Activated CD8-positive, alpha-beta memory T cell treated with anti-CD3 and anti-CD28 coated beads for 24 hours (primary cell): ENCODE measurements around the gene NTMT1.
"Not testable (repeated sequence)": the region's sequence is repeated elsewhere in the genome, so short reads cannot be mapped to it uniquely, and the experiment has no call there.

Experiments used
- DNase-seq: peaks from one replicate; pipeline ENCODE4 v3.0.0-alpha.2; 2020

The NTMT1 gene, protein sequence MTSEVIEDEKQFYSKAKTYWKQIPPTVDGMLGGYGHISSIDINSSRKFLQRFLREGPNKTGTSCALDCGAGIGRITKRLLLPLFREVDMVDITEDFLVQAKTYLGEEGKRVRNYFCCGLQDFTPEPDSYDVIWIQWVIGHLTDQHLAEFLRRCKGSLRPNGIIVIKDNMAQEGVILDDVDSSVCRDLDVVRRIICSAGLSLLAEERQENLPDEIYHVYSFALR

DNA sequence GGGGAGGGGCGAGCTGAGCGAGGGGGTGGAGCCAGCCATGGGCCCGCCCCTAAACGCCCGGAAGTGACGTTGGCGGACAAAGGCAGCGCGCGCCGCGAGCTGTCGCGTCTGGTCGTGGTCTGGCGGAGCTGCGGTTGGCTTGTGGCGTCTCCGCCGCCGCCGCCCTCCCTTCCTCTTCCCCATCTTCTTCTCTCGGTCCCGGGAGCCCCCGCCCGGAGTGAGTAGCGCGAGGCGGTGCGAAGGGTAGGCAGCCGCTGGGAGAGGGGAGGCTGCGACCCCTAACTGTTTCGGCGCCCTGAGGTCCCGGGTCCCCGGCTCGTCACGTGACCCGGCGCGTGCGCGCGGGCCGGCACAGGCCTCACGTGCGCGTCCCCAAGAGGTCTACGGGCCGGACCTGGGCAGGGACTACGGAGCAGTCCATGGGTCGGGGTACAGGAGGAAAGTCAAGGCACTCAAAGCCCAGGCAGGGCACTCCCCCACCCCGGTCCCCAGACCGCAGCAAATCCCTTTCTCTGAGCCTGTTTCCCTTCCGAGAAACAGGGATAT is at the start of gene NTMT1:
TSS of gene NTMT1 (plus strand) at position 85 of the 546 bp plus-strand sequence. CDS start 6,541 bp downstream, outside the sequence.
- DNase-seq: peak; percentile 98

DNA sequence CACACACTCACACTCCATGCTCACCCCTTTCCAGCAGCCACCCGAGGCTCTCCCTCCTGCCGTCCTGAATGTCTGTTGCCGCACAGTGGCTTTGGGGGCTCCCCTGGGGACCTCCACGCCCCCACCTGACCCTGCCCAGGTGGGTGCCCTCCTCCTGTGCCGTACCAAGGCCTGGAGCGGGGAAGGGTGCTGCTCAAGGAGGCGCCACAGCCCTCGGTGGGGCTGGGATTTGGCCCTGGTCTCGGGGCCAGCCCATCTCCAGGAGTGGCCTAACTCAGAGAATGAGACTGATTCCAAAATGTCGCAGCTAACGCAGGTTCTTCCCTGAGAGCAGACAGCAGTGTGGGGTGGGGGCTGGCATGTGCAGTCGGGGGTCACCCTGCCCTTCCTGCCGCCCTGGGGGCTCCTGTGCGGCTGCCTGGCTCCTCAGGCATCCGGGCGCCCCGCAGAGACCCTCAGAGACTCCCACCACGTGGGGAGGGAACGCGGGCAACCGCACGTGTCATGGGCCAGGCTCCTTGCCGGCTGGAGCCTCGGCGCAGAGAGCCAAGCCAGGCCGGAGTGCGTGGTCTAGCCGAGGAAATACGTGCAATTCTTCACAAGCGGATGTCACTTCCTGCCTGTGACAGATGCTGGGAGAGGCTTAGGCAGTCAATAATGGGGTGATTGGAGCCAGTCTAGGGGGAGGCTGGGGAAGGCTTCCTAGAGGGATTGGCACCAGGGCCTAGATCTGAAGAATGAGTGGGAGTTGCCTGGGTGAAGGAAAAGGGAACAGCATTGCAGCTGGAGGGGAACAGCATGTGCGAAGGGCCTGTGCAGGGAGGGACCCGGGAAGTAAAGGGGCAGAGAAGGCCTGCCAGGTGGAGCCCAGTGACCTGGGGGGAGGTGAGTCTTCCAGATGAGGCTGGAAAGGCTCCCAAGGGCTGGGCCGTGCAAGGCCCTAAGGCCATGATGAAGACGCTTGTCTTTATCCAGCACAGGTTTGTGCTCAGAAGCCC is 49.1 kb upstream of the NTMT1 start:
- no peak for DNase-seq

DNA sequence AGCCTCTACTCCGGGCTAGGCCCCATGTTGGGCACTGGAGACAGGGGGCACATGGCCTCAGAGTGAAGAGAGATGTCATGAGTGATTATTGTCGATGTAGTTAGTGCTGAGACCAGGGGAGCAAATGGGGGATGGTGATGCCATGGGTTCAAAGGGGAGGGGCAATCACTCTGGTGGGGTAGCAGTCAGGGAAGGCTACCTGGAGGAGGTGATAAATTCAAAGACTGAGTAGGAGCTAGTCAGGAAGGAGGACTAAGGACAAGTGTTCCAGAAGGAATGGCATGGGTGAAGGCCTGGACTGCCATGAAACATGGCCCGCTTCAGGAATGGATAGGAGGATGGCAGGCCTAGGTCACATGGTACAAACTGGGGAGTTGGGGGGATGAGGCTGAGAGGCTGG is 46.7 kb upstream of the NTMT1 start:
- DNase-seq: no peak

DNA sequence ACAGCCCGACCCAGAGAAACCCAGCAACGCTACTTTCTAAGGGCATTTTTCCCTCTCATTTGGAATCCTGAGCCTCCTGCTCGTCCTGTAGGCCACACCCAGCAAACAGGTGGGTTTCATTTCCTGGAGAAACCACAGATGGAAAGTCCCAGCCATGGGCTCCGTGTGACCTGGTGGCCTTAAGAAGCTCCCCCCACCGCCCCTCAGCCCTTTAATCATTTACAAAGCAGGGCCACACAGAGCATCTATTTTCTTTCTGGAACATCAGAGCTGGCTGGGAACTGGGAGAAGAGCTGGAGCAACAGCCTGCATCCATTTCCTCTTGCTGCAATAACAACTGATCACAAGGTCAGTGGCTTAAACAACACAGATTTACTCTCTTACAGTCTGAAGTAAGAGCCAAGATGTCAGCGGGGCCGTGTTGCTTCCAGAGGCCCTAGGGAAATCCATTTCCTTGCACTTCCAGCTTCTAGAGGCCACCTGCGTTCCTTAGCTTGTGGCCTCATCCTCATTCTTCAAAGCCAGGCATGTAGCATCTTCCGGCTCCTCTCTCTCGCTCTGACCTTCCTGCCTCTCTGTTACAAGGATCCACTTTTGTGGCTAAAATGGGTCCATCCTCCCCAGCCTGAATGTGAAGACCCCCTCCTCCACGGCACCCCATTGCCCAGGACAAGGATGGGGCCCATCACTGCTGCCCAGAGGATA is 45.6 kb upstream of the NTMT1 start:
- no peak for DNase-seq

DNA sequence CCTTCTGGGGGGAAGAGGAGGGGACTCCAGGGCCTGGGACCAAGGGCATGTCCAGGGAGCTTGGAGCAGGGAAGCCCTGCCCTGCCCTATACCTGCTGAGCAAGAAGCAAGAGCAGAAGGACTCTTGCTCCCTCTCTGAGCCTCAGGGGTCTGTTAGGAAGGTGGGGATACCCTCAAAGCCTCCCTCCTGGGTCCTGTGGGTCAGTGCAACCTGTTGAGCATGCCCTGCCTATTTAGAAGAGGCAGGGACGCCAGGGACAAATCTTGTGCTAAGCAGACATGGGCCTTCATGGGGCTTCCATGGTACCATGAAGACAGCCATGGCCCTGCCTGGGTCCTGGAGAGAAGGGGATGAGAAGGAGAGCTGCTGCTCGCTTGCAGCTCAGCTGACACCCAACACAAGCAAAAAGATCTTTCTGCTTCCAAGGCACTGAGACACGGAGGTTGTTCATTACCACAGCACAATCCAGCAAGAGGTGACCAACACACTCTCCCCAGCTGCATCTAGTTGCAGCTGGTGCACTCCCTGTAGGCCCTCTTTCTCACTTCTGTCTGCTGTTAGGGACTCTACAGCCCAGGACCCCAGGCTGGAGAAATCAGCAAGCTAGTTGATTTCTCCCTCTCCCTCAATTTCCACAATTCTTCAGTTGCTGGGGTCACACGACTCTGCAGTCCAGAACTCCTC is 44.3 kb upstream of the NTMT1 start:
- DNase-seq: no peak

DNA sequence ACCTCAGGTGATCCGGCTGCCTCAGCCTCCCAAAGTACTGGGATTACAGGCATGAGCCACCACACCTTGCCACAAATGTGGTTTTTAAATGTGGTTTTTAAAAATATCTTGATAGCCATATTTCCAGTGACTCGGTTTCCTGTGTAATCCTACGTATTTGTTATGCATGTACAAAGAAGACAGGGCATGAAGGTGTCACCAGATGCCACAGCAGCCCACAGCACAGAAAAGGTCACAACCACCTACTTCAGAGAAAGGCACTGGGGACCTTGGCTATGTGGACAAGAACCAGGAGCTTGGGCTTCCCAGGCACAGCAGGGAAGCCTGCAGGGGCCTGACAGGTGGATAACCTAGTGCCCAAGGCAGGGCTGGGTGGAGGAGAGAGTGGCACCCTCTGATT is 43.1 kb upstream of the NTMT1 start:
- DNase-seq: no peak

DNA sequence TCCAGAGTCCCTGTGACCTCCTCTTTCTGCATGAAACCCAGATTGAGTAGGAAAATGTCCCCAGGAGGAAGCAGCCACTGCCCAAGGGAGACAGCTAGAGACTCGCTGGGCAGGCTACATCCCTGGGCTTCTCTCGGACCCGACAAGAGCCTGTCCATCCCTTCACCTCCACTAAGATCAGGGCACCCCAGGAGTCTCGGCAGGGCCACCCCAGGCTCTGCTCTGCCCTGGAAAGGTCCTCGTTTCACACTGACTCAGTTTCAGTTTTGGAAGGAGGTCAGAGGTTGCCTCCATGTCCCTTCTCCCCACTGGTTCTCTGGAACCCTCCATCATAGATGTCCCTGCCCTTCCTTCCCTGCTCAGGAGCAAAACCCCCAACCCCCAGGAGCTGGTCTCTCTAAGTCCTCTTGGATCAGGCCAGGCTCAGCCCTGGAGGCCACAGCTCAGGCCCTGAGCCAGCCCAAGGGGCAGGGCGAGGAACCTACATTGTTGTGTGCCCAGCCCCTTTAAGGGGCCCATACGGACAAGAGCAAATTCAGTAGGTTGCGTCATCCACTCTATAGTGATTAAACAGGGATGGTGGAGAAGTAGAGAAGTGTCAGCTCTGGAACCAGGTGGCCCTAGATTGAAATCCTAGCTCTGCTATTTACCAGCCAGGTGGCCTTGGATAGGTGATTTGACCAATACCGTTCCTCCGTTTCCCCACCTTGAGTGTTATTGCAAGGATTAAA is 42.5 kb upstream of the NTMT1 start:
- DNase-seq: no peak

DNA sequence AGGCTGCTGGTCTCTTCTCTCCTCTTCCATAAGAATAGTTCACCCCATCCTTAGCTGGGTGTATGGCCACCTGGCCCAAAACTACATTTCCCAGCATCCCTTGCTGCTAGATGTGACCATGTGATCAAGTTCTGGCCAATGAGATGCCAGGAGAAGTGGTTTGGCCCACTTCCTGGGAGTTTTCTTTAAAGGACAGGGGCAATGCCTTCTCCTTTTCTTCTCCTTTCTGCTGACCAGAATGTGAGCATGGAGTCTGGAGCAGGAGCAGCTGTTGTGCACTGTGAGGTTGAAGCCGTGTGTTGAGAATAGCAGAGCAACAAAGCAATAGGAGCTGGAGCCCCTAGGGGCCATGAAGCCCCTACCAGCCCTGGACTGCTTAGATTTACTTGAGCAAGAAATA is 41.8 kb upstream of the NTMT1 start:
- peak; percentile 81 for DNase-seq

DNA sequence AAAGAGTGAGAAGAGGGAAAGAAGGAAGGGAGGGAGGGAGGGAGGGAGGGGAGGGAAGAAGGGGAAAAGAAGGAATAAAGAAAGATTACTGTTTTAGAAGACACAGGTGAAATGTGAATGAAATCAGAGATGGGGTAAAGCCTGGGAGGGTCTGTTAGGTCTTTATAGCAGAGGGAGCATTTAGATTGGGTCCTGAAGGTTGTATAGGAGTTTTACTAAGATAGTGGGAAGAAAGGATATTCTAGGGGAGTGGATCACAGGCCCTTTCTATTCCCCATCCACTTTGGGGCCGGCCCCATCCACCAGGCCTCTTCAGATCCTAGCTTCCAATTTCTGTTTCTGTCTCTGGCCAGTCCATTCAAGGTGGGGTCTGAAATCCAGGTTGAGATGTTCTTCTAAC is 40.6 kb upstream of the NTMT1 start:
- no peak for DNase-seq

DNA sequence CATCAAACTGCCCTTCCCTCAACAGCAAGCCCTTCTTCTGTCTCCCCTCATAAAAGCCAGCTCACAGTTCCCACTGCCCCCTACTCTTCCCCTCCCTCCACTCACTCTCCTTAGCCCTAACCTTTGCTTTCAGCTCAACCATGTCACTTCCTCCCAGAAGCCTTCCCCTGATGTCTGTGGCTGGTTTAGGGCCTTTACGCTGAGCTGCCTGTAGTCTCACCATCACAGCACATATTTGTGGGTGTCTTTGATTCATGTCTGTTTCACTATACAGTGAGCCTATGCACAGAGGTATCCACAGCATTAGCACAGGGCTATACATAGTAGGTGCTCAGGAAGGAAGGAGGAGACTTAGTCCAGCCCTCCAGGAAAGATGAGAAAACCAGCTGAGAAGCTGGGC is 39.7 kb upstream of the NTMT1 start:
- no peak for DNase-seq

DNA sequence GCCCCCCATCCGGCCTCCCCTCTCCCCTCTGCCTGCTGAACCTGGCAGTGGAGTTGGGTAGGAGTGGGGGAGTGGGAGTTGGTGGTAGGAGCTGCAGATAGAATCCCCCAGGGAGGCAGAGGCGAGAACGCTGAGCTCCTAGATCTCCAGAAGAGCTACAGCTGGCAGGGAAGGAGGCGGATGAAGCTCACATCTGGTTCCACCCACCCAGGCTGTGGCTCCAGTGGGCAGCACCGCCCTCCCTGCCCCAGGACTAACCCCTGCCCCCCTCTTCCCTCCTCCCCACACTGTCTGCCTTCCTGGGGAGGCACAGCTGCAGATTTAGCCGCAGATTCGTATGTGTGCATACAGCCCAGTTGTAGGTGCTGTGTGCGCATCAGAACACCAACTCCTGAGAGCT is 39.3 kb upstream of the NTMT1 start:
- no peak for DNase-seq

DNA sequence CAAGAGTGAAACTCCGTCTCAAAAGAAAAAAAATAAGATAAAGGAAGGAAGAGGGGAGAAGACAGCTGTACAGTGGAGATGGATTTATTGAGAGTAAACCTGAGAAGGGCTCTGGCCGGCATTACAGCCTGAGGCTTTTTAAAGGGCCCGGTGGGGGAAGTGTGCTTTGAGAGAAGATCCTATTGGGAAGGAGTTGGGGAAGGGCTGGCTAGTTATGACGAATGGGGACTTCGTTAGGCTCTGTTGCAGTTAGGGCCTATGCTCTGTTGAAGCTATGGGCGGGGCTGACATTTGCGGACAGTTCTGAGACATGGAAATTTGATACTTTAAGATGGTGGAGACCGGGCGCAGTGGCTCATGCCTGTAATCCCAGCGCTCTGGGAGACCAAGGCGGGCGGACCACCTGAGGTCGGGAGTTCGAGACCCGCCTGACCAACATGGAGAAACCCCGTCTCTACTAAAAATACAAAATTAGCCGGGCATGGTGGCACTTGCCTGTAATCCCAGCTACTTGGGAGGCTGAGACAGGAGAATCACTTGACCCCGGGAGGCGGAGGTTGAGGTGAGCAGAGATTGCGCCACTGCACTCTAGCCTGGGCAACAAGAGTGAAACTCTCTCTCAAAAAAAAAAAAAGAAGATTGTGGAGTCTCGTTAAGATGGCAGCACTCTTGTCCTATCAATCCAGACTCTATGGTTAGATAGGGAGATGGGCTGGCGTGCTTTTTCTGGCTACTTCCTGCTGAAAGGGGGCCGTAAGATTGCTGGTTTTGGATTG is 38.3 kb upstream of the NTMT1 start:
- DNase-seq: no peak

DNA sequence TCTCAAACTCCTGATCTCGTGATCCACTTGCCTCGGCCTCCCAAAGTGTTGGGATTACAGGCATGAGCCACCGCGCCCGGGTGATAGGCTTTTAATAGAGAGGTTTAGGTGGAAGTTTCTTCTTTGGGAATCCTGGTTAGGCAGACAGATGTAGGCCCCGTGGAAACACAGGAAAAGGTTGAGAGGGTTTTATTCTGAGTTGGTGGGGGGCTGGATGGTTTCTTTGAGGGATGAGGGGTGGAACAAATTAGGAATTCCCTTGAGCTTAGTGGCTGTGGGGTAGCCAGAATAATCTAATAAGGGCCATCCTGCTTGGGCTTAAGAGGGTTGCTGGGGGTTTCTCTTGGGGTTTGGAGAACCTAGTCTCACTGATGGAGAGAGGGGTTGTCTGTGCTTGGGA is 35.5 kb upstream of the NTMT1 start:
- no peak for DNase-seq

DNA sequence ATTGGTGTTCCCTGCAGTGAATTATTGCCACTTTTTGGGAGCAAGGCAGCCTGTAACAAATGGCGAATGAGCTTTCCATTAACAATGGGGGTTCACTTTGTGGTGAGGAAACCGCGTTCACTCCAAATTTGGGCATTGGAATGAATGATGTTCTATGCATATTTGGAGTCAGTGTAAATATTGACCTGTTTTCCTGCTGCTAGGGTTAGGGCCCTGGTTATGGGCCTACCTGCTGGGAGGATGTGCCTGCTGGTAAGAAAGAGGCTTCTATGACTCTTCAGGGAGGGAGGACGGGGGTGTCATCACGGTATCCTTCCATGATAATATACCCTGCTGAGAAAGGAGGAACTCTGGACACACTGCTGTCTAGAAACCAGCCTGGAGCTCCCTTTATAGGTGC is 34.0 kb upstream of the NTMT1 start:
- DNase-seq: no peak

DNA sequence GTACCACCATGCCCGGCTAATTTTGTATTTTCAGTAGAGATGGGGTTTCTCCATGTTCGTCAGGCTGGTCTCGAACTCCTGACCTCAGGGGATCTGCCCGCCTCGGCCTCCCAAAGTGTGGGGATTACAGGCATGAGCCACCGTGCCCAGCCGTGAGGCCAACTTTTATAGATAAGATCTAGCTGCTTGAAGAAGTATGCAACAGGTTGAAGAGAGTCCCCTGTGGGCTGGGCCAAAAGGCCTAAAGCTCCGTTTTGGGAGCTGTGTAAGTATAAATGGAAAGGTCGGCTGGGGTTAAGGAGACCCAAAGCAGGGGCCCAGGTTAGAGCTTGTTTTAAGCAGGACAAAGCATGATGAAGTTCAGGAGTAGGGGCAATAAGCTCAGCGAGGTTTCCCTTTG is 33.2 kb upstream of the NTMT1 start:
- not testable (repeated sequence) for DNase-seq

DNA sequence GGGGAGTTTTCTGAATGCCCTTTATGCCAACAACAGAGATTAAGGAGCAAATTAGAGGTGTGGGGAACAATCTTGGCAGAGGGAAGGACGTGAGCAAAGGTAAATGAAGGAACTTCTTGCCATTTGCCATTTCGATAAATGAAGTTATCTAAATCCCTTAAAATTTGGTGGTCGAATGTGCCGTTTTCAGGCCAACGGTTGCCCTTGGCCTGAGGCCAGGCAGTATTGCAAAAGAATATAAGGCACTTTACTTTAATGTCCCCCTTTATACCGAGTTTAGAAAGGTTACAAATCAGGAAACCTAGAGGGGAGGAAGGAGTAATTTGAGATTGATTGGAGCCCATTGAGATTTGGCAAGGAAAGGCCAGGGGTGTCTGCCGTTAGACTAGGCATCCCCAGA is 31.3 kb upstream of the NTMT1 start:
- DNase-seq: no peak

DNA sequence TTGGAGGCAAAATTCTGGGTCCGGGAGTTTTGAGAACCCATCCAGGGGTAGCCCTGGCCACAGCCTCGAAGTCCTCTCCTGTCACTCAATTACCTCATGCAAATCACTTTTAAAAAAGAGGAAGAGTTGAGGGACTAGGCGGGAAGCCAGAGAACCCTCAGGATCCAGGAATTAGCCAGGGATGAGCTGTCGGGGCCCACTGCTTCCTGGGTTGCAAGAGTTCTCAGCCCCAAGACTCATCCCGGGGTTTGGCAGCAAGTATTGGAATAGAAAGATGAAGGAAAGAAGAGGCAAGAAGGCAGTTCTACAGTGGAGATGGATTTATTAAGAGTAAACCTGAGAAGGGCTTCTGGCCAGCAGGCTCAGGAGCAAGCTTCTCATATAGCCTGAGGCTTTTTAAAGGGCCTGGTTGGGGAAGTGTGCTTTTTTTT is 30.6 kb upstream of the NTMT1 start:
- DNase-seq: no peak

DNA sequence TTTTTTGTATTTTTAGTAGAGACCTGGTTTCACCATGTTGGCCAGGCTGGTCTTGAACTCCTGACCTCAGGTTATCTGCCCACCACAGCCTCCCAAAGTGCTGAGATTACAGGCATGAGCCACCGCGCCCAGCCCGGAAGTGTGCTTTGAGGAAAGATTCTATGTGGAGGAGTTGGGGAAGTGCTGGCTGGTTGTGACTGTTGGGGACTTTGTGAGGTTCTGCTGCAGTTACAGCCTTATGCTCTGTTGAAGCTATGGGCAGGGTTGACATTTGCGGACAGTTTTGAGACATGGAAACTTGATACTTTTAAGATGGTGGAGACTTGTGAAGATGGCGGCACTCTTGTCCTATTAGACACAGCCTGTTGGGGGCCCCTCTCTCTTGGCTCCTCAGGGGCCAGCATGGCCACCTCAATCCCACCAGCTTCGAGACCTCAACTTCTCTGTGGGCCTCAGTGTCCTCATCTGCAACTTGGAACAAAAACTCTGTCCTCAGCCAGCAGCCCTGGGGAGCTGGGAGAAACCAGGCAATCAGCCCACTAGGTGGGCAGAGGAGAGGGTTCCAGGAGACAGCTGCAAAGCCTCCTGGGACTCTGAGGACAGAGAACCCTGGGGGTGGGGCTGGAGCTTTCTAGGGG is 29.9 kb upstream of the NTMT1 start:
- no peak for DNase-seq

DNA sequence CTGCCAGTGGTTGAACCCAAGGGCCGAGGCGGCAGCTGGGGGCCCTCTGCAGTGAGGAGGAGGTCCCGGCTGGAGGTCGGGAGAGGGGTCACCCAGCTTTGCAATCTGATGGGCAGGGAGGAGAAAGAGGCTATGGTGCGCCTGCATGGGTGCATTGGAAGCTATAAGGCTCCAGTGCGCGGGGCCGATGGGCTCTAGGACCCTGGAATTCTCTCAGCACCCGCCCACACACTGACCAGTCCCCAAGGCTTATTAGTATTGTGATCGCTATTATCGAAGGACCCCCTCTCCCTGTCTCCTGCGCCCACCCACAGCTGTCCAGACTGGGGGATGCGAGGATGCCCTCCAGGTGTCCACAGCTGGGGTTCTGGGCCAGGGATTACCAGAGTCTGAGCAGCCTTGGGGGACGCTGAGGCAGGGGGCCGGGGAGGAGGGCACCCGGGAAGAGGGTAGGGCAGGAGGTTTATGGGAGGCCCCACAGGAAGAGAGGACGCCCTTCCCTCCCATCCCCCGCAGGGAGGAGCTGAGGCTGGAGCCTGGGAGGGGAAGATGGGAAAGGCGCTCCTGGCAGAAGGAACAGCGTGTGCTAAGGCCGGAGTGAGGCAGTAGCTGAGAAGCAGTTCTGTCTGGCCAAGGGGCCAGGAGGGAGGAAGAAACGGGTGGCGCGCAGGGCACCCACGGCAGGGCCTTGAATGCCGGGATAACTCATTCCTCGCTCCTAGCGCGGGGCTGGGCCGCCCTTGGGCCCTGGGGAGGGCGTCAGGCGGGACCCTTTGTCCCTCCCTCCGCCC is 29.2 kb upstream of the NTMT1 start:
- no peak for DNase-seq
